Natural killer cell (primary cell): ENCODE results near the gene DAPK1. TPM values are rescaled to one million over a fixed set of nuclear protein-coding genes. Genes with fewer than 3 reads are reported as not detected.

Experiments used
- ATAC-seq, 3 donors: fragments of 150-1000 bp in 2 of 3; fragments of 200-7000 bp in 1 of 3; cut with Tn5 transposase; 1 replicate in 1 of 3; 2 replicates in 2 of 3; pipeline ENCODE4 v1.10.0; 2021; ENCODE audit warnings: mild to moderate bottlenecking in 2 of 3, moderate library complexity in 2 of 3
- DNase-seq, 2 donors: peaks; one replicate each; pipeline versions ENCODE4 v3.0.0 to v3.0.0-alpha.2; 2013 to 2021; ENCODE audit warnings: mixed read lengths in 1 of 2
- H3K27ac ChIP-seq: one replicate; pipeline ENCODE4 v1.5.1; 2013; ENCODE audit warnings: mild to moderate bottlenecking, low read length
- H3K27me3 ChIP-seq: one replicate; pipeline ENCODE4 v1.6.1; 2013; ENCODE audit warnings: low read length; ENCODE audit not compliant: control insufficient read depth, insufficient read depth
- H3K36me3 ChIP-seq: one replicate; pipeline ENCODE4 v1.6.1; 2013; ENCODE audit warnings: low read length; ENCODE audit not compliant: control insufficient read depth, insufficient read depth
- H3K4me1 ChIP-seq: one replicate; pipeline ENCODE4 v1.6.1; 2013; ENCODE audit warnings: low read length; ENCODE audit not compliant: control insufficient read depth, insufficient read depth
- H3K4me3 ChIP-seq: one replicate; pipeline ENCODE4 v1.5.1; 2013; ENCODE audit warnings: low read length
- H3K9me3 ChIP-seq: one replicate; pipeline ENCODE4 v1.6.1; 2013; ENCODE audit warnings: low read length; ENCODE audit not compliant: control insufficient read depth, insufficient read depth
- H3K27ac Mint-ChIP-seq, 2 donors: one replicate each; pipeline ENCODE4 v1.8.0; 2022; ENCODE audit warnings: mild to moderate bottlenecking in 2 of 2, mixed read lengths in 2 of 2, moderate library complexity in 1 of 2
- H3K27me3 Mint-ChIP-seq, 2 donors: one replicate each; pipeline ENCODE4 v1.8.0; 2022; ENCODE audit warnings: low read depth in 2 of 2, mixed read lengths in 2 of 2
- H3K36me3 Mint-ChIP-seq: one replicate; pipeline ENCODE4 v1.8.0; 2022; ENCODE audit warnings: mixed read lengths
- H3K4me1 Mint-ChIP-seq, 2 donors: one replicate each; pipeline ENCODE4 v1.8.0; 2022; ENCODE audit warnings: mixed read lengths in 2 of 2
- H3K4me3 Mint-ChIP-seq: one replicate; pipeline ENCODE4 v1.8.0; 2022; ENCODE audit warnings: mild to moderate bottlenecking, moderate library complexity, mixed read lengths
- H3K9me3 Mint-ChIP-seq, 2 donors: one replicate each; pipeline ENCODE4 v1.8.0; 2022; ENCODE audit warnings: mixed read lengths in 2 of 2
- WGBS: methylation state at CpG from one replicate; pipeline ENCODE4 v1.1.7; 2013; ENCODE audit warnings: missing lambda C conversion rate; ENCODE audit not compliant: insufficient coverage; 5-methylcytosine and 5-hydroxymethylcytosine counted together
- intact Hi-C: fragments of 100-400 bp; cut with micrococcal nuclease; formaldehyde crosslinking; loops from one replicate; pipeline ENCODE4 v1.14.2; 2022
- total RNA-seq, 4 donors: library from RNA; stranded (reverse); fragments of 120-200 nt in 1 of 4; gene quantifications; one replicate each; pipeline versions ENCODE4 v1.2.3 to v1.2.4, GENCODE V29; 2013 to 2022
- TF ChIP-seq, protein P1 (sequence below): fragments of 200-600 bp; IDR thresholded peaks from one replicate; pipeline ENCODE4 v1.8.0; 2022; ENCODE audit warnings: antibody characterized with exemption

DAPK1 gene
- total RNA-seq, 3 donors from 2014 or later (not counting 1 experiment from before 2014, with no cell fraction given) = 12.2 to 26.5 (median 22.7) TPM

GRCh38 chr9:87596862-87597261 lies 99.2 kb downstream of the DAPK1 start:
- H3K27ac Mint-ChIP-seq = no peak overlapping the region
- H3K9me3 ChIP-seq = no peaks in the 10 kb centered on the region
- peaks cover 5% of the 10 kb centered on the region for H3K4me1 ChIP-seq
- TF ChIP-seq, protein P1, sequence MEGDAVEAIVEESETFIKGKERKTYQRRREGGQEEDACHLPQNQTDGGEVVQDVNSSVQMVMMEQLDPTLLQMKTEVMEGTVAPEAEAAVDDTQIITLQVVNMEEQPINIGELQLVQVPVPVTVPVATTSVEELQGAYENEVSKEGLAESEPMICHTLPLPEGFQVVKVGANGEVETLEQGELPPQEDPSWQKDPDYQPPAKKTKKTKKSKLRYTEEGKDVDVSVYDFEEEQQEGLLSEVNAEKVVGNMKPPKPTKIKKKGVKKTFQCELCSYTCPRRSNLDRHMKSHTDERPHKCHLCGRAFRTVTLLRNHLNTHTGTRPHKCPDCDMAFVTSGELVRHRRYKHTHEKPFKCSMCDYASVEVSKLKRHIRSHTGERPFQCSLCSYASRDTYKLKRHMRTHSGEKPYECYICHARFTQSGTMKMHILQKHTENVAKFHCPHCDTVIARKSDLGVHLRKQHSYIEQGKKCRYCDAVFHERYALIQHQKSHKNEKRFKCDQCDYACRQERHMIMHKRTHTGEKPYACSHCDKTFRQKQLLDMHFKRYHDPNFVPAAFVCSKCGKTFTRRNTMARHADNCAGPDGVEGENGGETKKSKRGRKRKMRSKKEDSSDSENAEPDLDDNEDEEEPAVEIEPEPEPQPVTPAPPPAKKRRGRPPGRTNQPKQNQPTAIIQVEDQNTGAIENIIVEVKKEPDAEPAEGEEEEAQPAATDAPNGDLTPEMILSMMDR = no peak
- no peaks in the 10 kb centered on the region for H3K36me3 ChIP-seq
- 93% methylated on average over 7 of the region's 7 CpGs for WGBS
- peaks cover 0 to 6% of the 10 kb centered on the region in 2 donors for H3K4me1 Mint-ChIP-seq
- no peaks in the 10 kb centered on the region for H3K9me3 Mint-ChIP-seq
- H3K4me3 Mint-ChIP-seq = no peak overlapping the region
- peaks cover 0 to 3% of the 10 kb centered on the region in 2 donors for H3K27me3 Mint-ChIP-seq
- no peak for ATAC-seq
- intact Hi-C loops = no loop called here
- no peaks in the 10 kb centered on the region for H3K27me3 ChIP-seq
- no peak for DNase-seq
- no peaks in the 10 kb centered on the region for H3K36me3 Mint-ChIP-seq
- H3K27ac ChIP-seq = no peak overlapping the region
- no peak overlapping the region for H3K4me3 ChIP-seq

DNA sequence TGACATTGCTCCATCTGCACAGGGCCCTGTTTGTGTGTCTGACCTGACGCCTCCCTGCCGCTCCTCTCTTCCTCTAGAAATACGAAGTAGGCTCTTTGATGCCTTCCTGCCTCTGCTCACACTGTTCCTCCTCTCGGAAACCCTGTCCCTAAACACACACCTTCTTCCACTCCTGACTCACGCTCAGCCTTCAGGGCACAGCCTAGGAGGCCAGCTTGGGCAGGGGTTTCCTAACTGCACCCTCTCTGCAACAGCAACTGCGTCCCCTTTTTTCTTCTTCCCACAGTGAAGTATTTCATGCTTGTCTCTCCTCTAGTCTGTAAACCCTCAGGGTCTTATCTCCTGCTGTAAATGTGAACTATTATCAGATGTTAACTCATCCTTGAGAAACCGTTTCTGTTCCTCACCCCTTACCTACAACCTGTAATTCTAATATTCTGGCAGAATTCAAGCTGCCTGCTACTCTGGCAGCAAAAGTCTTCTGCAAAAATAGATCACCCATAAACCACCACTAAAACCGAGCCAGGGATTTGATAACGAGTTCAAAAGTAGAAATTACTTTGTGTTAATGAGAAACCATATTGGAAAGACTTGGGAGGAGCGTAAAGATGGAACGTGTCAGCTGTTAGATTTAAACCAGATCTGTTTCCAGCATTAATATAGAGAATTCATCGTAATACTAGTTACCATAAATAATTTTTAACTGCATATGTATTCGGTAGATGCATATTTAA lies 100.2 kb downstream of the DAPK1 start:
- Histone ChIP-seq H3K36me3 (no peaks in the 10 kb centered on the region), H3K27me3 (no peaks in the 10 kb centered on the region), H3K9me3 (no peaks in the 10 kb centered on the region), H3K4me1 (peaks cover 5% of the 10 kb centered on the region), H3K4me3 (no peak overlapping the region), H3K27ac (no peak overlapping the region)
- Mint-ChIP-seq H3K27me3 (peaks cover 0 to 3% of the 10 kb centered on the region in 2 donors), H3K4me3 (no peak overlapping the region), H3K27ac (no peak overlapping the region), H3K36me3 (no peaks in the 10 kb centered on the region), H3K9me3 (no peaks in the 10 kb centered on the region), H3K4me1 (peaks cover 0 to 6% of the 10 kb centered on the region in 2 donors)
- TF ChIP-seq, protein P1 = no peak
- DNase-seq (no peak), ATAC-seq (no peak)
- WGBS = 74% methylated on average over 11 of the region's 13 CpGs
- intact Hi-C loops = no loop called here

DNA sequence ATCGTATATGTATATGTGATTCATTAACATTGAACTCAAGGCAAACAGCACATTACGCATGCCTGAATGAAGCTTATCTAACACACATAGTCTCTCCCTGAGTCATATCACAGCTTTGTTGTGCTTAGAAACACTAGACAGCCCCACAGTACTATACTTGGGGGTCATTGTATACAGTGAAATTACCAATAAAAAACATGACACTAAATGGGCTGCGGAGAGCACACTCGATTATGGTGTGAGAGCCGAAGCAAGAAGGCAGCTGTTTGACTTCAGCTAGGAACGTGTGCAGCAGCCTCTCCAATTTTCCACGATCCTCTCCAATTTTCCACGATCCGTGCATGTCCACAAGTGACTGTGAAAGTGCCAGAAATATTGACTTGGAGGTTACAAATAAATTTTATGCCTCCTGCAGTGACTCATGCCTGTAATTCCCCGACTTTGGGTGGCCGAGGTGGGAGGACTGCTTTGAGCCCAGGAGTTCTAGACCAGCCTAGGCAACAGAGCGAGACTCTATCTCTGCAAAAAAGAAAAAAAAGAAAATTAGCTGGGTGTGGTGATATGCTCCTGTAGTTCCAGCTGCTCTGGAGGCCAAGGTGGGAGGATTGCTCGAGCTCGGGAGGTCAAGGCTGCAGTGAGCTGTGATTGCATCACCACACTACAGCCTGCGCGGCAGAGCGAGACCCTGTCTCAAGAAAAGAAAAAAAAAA lies 102.4 kb downstream of the DAPK1 start:
- intact Hi-C loops = no loop called here
- peaks cover under 1 to 4% of the 10 kb centered on the region in 2 donors for H3K4me1 Mint-ChIP-seq
- peaks cover 3 to 10% of the 10 kb centered on the region in 2 donors for H3K27me3 Mint-ChIP-seq
- no peaks in the 10 kb centered on the region for H3K36me3 ChIP-seq
- no peaks in the 10 kb centered on the region for H3K9me3 Mint-ChIP-seq
- H3K4me1 ChIP-seq = peaks cover 6% of the 10 kb centered on the region
- ATAC-seq = no peak
- no peak for DNase-seq
- no peaks in the 10 kb centered on the region for H3K9me3 ChIP-seq
- H3K4me3 ChIP-seq = no peak overlapping the region
- no peak overlapping the region for H3K27ac Mint-ChIP-seq
- H3K27me3 ChIP-seq = no peaks in the 10 kb centered on the region
- TF ChIP-seq, protein P1 = no peak
- no peaks in the 10 kb centered on the region for H3K36me3 Mint-ChIP-seq
- no peak overlapping the region for H3K4me3 Mint-ChIP-seq
- 93% methylated on average over 16 of the region's 17 CpGs for WGBS
- no peak overlapping the region for H3K27ac ChIP-seq
